Lung microvascular endothelial cell (primary cell): ENCODE measurements around the gene LDAH. TPM values are rescaled to one million over a fixed set of nuclear protein-coding genes. Genes with fewer than 3 reads are reported as not detected.

Source experiments
- DNase-seq, 2 donors: peaks; one replicate each; pipeline versions ENCODE4 v3.0.0 to v3.0.0-alpha.2; 2010; ENCODE audit warnings: low read depth in 2 of 2
- total RNA-seq: library from RNA; depleted of rRNA; stranded (reverse); fragments of >200 nt; gene quantifications from 2 replicates; pipeline ENCODE4 v1.2.1, GENCODE V29; 2014

LDAH gene
- total RNA-seq, 1 donor from 2014 or later: 12.9 TPM

GRCh38 chr2:20682167-20682920 lies 140.6 kb downstream of the LDAH start:
- peak; percentile 40 to 67 for DNase-seq

- no peak for DNase-seq
Observed at GRCh38 chr2:20680744-20681375, 142.0 kb downstream of the LDAH start.

GRCh38 chr2:20678780-20679179 lies 144.1 kb downstream of the LDAH start:
- DNase-seq: no peak

- no peak for DNase-seq
Observed at GRCh38 chr2:20678086-20678395, 144.9 kb downstream of the LDAH start.

GRCh38 chr2:20677301-20678085 lies 145.4 kb downstream of the LDAH start:
- DNase-seq: peak in 1 of 2 donors; percentile 48

- DNase-seq: no peak
Observed at GRCh38 chr2:20676353-20677215, 146.3 kb downstream of the LDAH start.

GRCh38 chr2:20675701-20676352 lies 147.1 kb downstream of the LDAH start:
- no peak for DNase-seq

GRCh38 chr2:20674974-20675679 lies 147.8 kb downstream of the LDAH start:
- peak; percentile 53 to 86 for DNase-seq

- DNase-seq: peak; percentile 21 to 23
Observed at GRCh38 chr2:20674309-20674965, 148.5 kb downstream of the LDAH start.

GRCh38 chr2:20673686-20674308 lies 149.1 kb downstream of the LDAH start:
- no peak for DNase-seq

GRCh38 chr2:20672201-20672951 lies 150.5 kb downstream of the LDAH start:
- DNase-seq: peak in 1 of 2 donors; percentile 15

GRCh38 chr2:20671736-20672080 lies 151.2 kb downstream of the LDAH start:
- DNase-seq: no peak

- no peak for DNase-seq
Observed at GRCh38 chr2:20671036-20671735, 151.7 kb downstream of the LDAH start.

- DNase-seq: peak in 1 of 2 donors; percentile 27
Observed at GRCh38 chr2:20670315-20671035, 152.4 kb downstream of the LDAH start.

GRCh38 chr2:20669562-20670314 lies 153.2 kb downstream of the LDAH start:
- DNase-seq: no peak

- no peak for DNase-seq
Observed at GRCh38 chr2:20668871-20669475, 153.9 kb downstream of the LDAH start.
